ENCODE results near the gene CTAGE9. TPM values are rescaled to one million over a fixed set of nuclear protein-coding genes. Genes with fewer than 3 reads are reported as not detected.

CTAGE9 gene
- total RNA-seq, 1 experiment from 2014 or later, result not detected

GRCh38 chr6:131729550-131729949 lies 18.7 kb upstream of the CTAGE9 start:
- Mint-ChIP-seq H3K4me1 (peaks cover 0 to 5% of the 10 kb centered on the region in 2 experiments; a peak in 2 of 4 replicates), H3K27ac (no peak overlapping the region), H3K27me3 (ENCODE audit: low read depth) (no peaks in the 10 kb centered on the region), H3K36me3 (ENCODE audit: insufficient read depth in 1 of 3, low read depth in 3 of 3) (peaks cover 0 to 2% (median 0%) of the 10 kb centered on the region in 3 experiments; a peak in 3 of 7 replicates), H3K9me3 (peaks cover 7 to 8% of the 10 kb centered on the region in 2 experiments; a peak in 3 of 5 replicates), H3K4me3 (no peak overlapping the region)
- no peak overlapping the region for H3K9ac ChIP-seq (ENCODE audit: extremely low read depth, insufficient read length, low read length)
- no peak for DNase-seq
- H2AFZ ChIP-seq (ENCODE audit: low read length), result no peak overlapping the region
- no peak overlapping the region for H3K14ac ChIP-seq (ENCODE audit: insufficient read depth, low read length)
- H3K4ac ChIP-seq (ENCODE audit: low read depth, low read length), result no peak overlapping the region
- no peak overlapping the region for H2BK15ac ChIP-seq (ENCODE audit: low read depth, low read length)
- H2AK5ac ChIP-seq (ENCODE audit: insufficient read length, low read length), result no peak overlapping the region
- H3K4me1 ChIP-seq (ENCODE audit: insufficient read depth, low read length), result no peaks in the 10 kb centered on the region
- no peaks in the 10 kb centered on the region; the same call in 1 of the 2 replicates for H3K27me3 ChIP-seq (ENCODE audit: insufficient read depth, low read length)
- H3K23me2 ChIP-seq (ENCODE audit: insufficient read length, low read depth, low read length, poor library complexity, severe bottlenecking), result no peaks in the 10 kb centered on the region
- H4K8ac ChIP-seq (replicated peaks; ENCODE audit: insufficient read length, low read depth, low read length), result no peak overlapping the region
- no peak overlapping the region for H2BK12ac ChIP-seq (ENCODE audit: insufficient read length, low read depth, low read length)
- no peaks in the 10 kb centered on the region for H3K79me2 ChIP-seq (ENCODE audit: insufficient read depth, low read length)
- H4K20me1 ChIP-seq (ENCODE audit: control insufficient read depth, insufficient read depth, insufficient read length), result no peaks in the 10 kb centered on the region
- H2BK20ac ChIP-seq (ENCODE audit: low read depth, low read length, poor library complexity, severe bottlenecking), result no peak overlapping the region
- no peak overlapping the region for H3K18ac ChIP-seq (ENCODE audit: insufficient read length, low read depth, low read length)
- no peaks in the 10 kb centered on the region for H3K9me3 ChIP-seq (ENCODE audit: control insufficient read depth, low read depth, low read length)
- no peak overlapping the region for H2BK120ac ChIP-seq (ENCODE audit: low read depth, low read length, poor library complexity, severe bottlenecking)
- H2BK5ac ChIP-seq (ENCODE audit: insufficient read length, low read length), result no peak overlapping the region
- no peak overlapping the region for H4K91ac ChIP-seq (ENCODE audit: insufficient read length, low read depth, low read length)
- no peak overlapping the region for H3K23ac ChIP-seq (ENCODE audit: insufficient read length, low read depth, low read length)
- no peak for TF ChIP-seq CTCF (conservative IDR thresholded peaks at IDR 0.05)
- no peak overlapping the region for H3K56ac ChIP-seq (ENCODE audit: insufficient read length, low read depth, low read length)
- H3K27ac ChIP-seq (ENCODE audit: insufficient read length, low read depth, low read length), result no peak overlapping the region
- no peak overlapping the region for H4K5ac ChIP-seq (ENCODE audit: insufficient read length, low read depth, low read length)
- no peak overlapping the region for H3K4me2 ChIP-seq (ENCODE audit: insufficient read depth, insufficient read length, low read length)
- no peaks in the 10 kb centered on the region for H3K79me1 ChIP-seq (ENCODE audit: insufficient read depth, low read depth, low read length, poor library complexity, severe bottlenecking)
- WGBS (ENCODE audit: extremely low coverage, insufficient read length, low lambda C conversion rate), result no CpG with 5 or more reads among the region's 4 CpGs
- no peak overlapping the region for H3T11ph ChIP-seq (ENCODE audit: low read length)
